SK-N-SH (cell line): Measurements from ENCODE around the gene OXGR1.

Experiments used
- EP300 ChIP-seq, 2 experiments: IDR thresholded peaks; 2 replicates each; pipeline versions ENCODE4 v1.4.0 to v1.6.1; 2012; ENCODE audit warnings: borderline replicate concordance in 1 of 2, low read depth in 1 of 2, low read length in 1 of 2
- EZH2phosphoT487 ChIP-seq: fragments of 200-600 bp; sonication (generic); IDR thresholded peaks from 2 replicates; pipeline ENCODE4 v1.6.1; 2017; ENCODE audit warnings: low read depth, mixed run types, mild to moderate bottlenecking, antibody characterized with exemption, moderate library complexity, borderline replicate concordance
- MXI1 ChIP-seq: IDR thresholded peaks from 2 replicates; pipeline ENCODE4 v1.6.1; 2012; ENCODE audit warnings: mild to moderate bottlenecking, low read depth, low read length, improper control_type of control experiment
- NFIC ChIP-seq: IDR thresholded peaks from 2 replicates; pipeline ENCODE4 v1.4.0; 2012; ENCODE audit warnings: borderline replicate concordance
- TF ChIP-seq, protein P1 (sequence below): fragments of 150-350 bp; IDR thresholded peaks from 2 replicates; pipeline ENCODE4 v1.6.1; 2017; ENCODE audit warnings: antibody characterized with exemption, low read length, low read depth, borderline replicate concordance
- TF ChIP-seq, protein P2 (sequence below): IDR thresholded peaks from 2 replicates; pipeline ENCODE4 v1.4.0; 2012; ENCODE audit warnings: low read depth
- TF ChIP-seq, protein P3 (sequence below): fragments of 200-600 bp; sonication (generic); IDR thresholded peaks from 2 replicates; pipeline ENCODE4 v1.6.1; 2017; ENCODE audit warnings: antibody characterized with exemption, mild to moderate bottlenecking, moderate library complexity
- TF ChIP-seq, protein P4 (sequence below): IDR thresholded peaks from 2 replicates; pipeline ENCODE4 v1.6.1; 2012; ENCODE audit warnings: mild to moderate bottlenecking, low read depth, low read length, moderate library complexity

DNA sequence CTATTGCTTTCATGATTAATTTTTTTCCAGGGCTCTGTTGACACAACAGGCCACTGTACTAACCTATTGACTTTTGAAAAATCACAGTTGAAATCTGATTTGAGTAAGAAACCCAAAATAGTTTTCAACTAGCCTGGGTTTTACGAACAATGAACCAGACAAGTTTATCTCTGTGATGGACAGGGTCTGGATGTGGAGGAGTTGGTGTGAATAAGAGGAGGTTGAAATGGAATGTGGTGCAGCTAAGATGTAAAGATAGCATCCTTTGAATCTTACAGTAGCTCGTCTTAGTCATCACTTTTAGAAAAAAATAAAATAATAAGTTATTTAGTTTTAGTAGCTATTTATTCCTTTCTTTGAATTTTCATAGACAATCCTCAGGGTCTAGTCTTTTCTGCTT, 8.3 kb upstream of the OXGR1 start:
- no peak for TF ChIP-seq EZH2phosphoT487
- TF ChIP-seq, protein P1, sequence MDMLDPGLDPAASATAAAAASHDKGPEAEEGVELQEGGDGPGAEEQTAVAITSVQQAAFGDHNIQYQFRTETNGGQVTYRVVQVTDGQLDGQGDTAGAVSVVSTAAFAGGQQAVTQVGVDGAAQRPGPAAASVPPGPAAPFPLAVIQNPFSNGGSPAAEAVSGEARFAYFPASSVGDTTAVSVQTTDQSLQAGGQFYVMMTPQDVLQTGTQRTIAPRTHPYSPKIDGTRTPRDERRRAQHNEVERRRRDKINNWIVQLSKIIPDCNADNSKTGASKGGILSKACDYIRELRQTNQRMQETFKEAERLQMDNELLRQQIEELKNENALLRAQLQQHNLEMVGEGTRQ: no peak
- TF ChIP-seq, protein P2, sequence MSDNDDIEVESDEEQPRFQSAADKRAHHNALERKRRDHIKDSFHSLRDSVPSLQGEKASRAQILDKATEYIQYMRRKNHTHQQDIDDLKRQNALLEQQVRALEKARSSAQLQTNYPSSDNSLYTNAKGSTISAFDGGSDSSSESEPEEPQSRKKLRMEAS: no peak
- TF ChIP-seq, protein P3, sequence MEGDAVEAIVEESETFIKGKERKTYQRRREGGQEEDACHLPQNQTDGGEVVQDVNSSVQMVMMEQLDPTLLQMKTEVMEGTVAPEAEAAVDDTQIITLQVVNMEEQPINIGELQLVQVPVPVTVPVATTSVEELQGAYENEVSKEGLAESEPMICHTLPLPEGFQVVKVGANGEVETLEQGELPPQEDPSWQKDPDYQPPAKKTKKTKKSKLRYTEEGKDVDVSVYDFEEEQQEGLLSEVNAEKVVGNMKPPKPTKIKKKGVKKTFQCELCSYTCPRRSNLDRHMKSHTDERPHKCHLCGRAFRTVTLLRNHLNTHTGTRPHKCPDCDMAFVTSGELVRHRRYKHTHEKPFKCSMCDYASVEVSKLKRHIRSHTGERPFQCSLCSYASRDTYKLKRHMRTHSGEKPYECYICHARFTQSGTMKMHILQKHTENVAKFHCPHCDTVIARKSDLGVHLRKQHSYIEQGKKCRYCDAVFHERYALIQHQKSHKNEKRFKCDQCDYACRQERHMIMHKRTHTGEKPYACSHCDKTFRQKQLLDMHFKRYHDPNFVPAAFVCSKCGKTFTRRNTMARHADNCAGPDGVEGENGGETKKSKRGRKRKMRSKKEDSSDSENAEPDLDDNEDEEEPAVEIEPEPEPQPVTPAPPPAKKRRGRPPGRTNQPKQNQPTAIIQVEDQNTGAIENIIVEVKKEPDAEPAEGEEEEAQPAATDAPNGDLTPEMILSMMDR: no peak
- TF ChIP-seq, protein P4, sequence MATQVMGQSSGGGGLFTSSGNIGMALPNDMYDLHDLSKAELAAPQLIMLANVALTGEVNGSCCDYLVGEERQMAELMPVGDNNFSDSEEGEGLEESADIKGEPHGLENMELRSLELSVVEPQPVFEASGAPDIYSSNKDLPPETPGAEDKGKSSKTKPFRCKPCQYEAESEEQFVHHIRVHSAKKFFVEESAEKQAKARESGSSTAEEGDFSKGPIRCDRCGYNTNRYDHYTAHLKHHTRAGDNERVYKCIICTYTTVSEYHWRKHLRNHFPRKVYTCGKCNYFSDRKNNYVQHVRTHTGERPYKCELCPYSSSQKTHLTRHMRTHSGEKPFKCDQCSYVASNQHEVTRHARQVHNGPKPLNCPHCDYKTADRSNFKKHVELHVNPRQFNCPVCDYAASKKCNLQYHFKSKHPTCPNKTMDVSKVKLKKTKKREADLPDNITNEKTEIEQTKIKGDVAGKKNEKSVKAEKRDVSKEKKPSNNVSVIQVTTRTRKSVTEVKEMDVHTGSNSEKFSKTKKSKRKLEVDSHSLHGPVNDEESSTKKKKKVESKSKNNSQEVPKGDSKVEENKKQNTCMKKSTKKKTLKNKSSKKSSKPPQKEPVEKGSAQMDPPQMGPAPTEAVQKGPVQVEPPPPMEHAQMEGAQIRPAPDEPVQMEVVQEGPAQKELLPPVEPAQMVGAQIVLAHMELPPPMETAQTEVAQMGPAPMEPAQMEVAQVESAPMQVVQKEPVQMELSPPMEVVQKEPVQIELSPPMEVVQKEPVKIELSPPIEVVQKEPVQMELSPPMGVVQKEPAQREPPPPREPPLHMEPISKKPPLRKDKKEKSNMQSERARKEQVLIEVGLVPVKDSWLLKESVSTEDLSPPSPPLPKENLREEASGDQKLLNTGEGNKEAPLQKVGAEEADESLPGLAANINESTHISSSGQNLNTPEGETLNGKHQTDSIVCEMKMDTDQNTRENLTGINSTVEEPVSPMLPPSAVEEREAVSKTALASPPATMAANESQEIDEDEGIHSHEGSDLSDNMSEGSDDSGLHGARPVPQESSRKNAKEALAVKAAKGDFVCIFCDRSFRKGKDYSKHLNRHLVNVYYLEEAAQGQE: no peak
- TF ChIP-seq NFIC: no peak
- TF ChIP-seq EP300 (IDR thresholded peaks at IDR 0.05; ENCODE audit: borderline replicate concordance in 1 of 2, low read depth in 1 of 2, low read length in 1 of 2): no peak
- TF ChIP-seq MXI1: no peak
